ENCODE data around the gene LPP.

- TF ChIP-seq CTCF (IDR thresholded peaks at IDR 0.05) = no peak
- TF ChIP-seq POLR2A (IDR thresholded peaks at IDR 0.05) = no peak
- TF ChIP-seq POLR2AphosphoS5 (IDR thresholded peaks at IDR 0.05) = no peak
Measured at GRCh38 chr3:188369526-188369925, 215.6 kb downstream of the LPP start.

Data from stomach (tissue), 4 donors.